NCI-H187 (cell line): ENCODE measurements around the gene UBE2R2.
"Not testable (repeated sequence)": the region's sequence is repeated elsewhere in the genome, so short reads cannot be mapped to it uniquely, and the experiment has no call there.

Experiments
- DNase-seq, 2 experiments: peaks; one replicate each; lab custom pipeline; 2025; lab: John Stamatoyannopoulos, UW

The UBE2R2 gene

DNA sequence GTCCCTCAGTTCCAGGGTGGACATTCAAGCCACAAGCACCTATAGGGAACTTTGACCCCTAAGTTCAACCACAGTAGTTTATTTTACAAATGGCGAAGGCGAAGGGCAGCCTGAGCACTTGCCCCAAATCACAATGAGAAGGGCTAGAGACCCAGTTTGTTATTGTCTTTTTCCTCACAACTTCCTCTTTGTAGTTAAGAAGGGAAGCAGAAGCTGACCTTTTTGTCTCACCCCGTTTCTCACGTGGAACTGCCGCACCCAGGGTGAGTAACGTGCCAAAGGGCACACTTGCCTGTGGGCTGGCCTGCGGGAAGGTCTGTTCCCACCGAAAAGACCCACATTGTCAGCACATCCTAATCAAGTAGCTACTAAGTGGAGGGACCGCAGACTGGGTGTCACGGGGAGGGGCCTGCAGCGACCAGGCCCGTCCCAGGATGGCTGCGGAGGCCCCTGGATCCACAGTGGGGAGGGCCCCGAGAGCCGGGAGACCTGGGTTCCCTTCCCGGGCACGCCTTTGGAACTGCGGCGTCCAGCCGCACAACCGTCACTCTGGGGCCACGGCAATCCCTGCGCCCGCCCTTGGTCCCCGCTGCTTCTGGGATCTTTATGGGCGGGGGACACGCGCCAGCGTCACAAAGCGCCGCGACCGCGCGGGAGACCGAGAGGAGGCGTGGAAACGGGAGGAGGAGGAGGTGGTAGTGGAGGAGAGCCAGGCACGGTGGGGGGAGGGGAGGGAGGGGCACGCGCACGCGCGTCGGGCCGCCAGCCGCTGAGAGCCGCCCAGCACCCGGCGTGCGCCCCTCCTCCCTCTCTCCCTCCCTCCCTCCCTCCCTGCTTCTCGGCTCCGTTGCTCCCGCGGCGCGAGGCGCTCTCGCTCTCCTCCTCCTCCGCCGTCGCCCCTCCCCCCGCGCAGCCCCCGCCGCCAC, at the start of gene UBE2R2:
Gene UBE2R2 (plus strand): TSS at position 834 of the 926 bp plus-strand sequence. CDS start 598 bp downstream, outside the sequence.
- peak; percentile 73 to 76 for DNase-seq

DNA sequence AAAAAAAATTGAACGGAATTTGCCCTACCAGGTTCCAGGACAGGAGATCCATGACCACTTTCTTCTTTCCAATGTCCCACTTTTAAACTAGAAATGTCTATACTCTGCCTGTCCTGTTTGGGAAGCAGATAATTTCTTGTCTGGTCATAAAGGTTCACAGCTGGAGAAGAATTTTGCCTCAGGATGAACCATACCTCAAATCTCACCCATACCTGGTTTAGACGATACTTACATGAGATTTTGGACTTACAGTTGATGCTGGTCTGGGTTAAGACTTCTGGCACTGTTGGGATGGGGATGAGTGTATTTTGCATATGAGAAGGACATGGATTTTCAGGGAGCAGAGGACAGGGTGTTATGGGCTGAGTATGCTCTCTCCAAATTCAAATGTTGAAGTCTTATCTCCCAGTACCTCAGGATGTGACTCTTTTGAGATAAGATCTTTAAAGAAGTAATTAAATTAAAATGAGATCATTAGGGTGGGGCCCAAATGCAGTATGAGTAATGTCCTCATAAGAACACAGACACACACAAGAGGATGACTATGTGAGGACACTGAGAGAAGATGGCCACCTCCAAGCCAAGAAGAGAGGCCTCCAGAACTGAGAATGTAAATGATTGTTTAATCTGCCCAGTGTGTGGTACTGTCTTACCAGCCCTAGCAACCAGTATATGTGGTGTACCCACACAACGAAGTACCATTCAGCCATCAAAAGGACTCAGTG, 46.6 kb upstream of the UBE2R2 start:
- DNase-seq, result not testable (repeated sequence)

GRCh38 chr9:33773135-33773534, 43.8 kb upstream of the UBE2R2 start:
- DNase-seq, result not testable (repeated sequence)

DNA sequence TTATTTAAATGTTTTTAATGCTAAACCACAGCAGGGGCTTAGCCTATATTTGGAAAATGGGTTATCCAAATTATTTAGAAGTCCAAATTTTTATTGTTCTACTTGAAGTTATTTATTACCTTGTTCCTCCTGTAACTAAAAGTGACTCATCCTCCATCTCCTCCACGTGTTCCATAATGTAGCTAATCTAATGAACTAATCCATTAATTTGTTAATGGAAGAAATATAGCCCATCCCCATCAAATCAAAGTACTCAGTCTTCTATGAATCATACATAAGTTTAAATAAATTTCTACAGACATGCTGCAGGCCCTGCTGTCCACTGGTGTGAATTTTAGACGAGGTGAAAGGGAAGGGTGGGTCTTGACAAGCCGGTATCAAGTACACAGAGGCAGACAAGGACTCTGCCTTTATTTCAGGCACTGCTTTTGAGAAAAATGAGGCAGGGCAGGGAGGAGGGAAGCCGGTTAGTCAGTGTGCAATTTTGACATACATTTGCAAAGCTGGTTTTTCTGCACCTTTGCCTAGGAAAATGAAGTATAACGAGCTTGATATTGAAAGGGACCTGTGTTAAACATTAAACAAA, 42.8 kb upstream of the UBE2R2 start:
- not testable (repeated sequence) for DNase-seq

DNA sequence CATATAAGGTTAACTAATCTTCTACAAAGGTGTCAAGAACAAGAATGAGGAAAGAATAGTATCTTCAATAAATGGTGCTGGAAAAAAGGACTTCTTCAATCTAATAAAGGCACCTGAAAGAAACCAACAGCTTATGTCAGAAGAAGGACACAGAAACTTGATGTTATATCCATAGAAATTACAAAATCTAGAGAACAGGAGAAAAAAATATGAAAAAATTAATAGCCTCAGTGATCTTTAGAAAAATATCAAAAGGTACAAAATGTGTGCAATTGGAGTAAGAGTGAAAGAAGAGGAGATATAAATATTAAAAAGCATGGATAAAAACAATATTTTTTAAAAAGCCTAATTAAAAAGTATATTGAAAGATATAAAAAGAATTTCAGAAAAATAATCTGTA, 40.4 kb upstream of the UBE2R2 start:
- no peak for DNase-seq

DNA sequence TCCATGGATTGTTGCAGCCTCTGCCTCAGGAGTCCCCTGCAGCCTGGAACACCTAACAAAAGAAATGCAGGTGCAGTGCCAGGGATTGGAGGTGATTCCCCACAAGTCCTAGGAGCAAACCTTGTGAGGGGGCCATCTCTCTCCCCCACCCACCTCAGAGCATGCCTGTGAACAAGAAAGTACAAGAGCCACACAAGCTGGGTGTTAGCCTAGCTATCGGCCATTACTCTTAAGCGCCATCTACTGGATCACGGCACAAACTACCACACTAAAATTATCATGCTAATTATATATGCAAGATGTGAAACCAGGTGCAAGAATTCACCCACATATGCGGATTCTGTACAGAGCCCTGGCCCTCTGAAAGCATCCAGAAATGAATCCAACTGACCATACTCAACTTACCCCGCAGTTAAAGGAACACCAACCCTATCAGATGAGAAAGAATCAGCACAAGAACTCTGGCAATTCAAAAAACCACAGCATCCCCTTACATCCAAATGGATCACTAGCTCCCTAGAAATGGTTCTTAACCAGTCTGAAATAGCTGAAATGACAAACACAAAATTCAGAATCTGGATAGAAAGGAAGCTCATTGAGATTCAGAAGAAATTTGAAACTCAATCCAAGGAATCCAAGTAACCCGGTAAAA, 38.1 kb upstream of the UBE2R2 start:
- peak in 1 of 2 experiments; percentile 4 for DNase-seq

GRCh38 chr9:33780276-33780675, 36.7 kb upstream of the UBE2R2 start:
- peak in 1 of 2 experiments; percentile 12 for DNase-seq

DNA sequence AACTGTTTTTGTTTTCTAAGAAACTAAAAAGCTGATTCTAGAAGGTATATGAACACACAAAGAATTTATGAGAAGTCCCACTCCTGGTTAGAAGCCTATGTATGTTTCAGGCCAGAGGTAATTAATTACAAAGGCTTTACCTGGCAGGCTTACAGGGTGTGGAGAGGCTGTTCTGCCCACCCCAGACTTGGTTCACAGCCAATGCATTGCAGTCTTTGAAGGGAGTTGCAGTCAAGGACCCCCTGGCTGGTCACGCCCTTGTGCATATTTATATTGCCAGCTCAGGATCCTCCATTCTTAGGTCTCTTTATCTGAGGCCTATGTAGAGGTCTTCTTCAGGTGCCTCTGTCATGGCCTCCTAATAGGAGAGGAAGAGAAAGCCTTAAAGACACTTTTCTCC, 35.2 kb upstream of the UBE2R2 start:
- DNase-seq, result no peak

DNA sequence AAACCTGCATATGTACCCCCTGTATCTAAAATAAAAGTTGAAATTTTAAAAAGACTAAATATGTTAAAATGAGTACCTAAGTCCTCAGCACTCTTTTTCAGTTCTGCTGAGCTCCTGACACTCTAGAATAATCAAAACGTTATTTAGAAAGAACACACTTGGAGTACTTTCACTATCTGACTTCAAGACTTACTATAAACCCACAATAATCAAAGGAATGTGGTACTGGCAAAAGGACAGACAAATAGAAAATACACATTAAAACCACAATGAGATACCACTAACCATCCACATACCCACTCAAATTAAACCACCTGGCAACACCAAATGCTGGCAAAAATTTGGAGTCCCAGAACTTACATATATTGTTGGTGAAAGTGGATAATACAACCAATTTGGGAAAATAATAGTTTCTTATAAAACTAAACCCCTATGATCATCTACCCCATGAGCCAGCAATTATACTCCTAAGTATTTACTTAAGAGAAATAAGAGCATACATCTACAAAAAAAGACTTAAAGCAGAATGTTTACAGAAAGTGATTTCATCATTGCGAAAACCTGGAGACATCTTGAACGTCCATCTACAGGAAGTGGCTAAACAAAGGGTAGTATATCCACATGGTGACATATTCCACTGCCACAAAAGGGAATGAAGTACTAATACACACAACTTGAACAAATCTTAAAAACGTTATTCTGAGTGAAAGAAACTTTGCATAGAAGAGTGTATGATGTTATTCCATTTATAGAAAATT, 34.4 kb upstream of the UBE2R2 start:
- no peak for DNase-seq

DNA sequence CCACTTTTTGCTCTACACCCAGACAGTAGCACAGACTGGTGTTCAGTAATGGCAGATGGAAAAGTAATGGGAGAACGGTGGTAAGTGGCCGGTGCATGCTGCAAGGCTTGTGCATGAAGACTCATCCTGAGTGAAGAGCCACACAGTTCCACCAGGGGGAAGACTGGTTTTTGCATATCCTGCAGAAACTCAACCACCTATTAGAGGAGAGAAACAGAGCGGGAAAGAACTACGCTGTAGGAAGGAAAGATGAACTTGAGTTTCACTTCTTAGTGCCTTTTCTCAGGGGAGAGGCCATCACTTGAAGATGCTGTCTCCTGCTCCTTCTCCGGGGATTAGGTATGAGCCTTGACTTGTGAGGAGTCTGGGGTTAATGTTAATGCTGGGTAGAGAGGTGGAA, 31.0 kb upstream of the UBE2R2 start:
- DNase-seq, result no peak

- DNase-seq, result no peak
Measured at GRCh38 chr9:33786681-33787080, 30.3 kb upstream of the UBE2R2 start.

- DNase-seq, result no peak
Measured at GRCh38 chr9:33787839-33788238, 29.1 kb upstream of the UBE2R2 start.

DNA sequence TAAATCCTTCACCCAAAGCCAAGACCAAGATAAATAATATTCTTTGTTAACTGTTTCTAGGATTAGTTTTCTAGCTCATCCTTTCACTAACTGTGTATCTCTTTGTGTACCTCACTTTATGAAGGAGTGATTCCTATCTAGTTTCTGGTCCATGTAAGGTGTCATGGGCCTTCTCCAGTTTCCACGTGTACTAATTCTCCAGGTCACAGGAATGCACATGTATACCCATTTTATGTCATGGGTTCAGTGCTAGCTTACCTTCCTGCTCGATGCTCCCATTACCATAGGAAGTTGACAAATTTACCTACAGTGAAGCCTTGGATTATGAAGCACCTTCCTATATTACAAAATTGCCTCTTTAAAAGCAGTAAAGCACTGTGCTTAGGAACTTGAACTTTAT, 27.5 kb upstream of the UBE2R2 start:
- DNase-seq, result not testable (repeated sequence)

DNA sequence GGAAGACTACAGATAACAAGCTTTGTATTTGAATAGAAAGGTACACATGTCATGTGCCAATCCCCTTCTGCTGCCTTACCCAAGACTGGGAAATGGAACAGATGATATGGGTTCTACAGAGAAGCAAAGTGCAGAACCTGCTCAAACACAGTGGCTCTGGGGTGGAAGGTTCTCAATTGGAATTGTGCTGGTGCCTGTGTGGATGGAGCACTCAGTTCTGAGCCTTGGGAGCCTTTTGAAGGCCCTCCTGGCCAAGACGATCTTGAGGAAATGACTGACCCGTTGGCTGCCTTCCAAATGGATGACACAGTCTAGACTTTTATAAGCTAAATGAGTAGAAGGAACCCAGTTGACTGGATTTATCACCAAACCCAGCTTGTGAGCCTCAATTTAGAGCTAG, 25.8 kb upstream of the UBE2R2 start:
- DNase-seq, result no peak

- not testable (repeated sequence) for DNase-seq
Measured at GRCh38 chr9:33793496-33793895, 23.5 kb upstream of the UBE2R2 start.

DNA sequence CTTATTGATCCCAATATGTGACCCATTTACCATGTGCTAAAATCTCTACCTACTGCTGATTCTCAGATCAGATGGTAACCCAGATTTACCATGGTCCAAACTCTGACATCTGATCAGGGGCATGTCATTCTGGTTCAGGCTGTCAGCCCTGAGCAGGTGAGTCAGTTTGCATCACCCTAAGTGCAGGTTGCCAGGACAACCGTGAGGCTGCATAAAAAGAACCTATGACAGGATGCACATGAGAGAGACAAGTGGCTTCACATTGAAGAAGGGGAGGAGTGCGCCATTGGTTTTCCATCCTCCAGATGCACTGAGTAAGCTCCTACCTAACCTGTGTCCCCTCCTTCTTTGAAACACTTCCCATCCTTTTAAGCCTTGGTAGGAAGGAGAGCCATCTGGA, 22.4 kb upstream of the UBE2R2 start:
- DNase-seq, result peak; percentile 37 to 45

GRCh38 chr9:33795281-33795680, 21.7 kb upstream of the UBE2R2 start, which contains the start of gene PRSS3:
PRSS3 (plus strand) TSS chr9:33795561; CDS start chr9:33795574, 13 bp downstream.
- no peak for DNase-seq

DNA sequence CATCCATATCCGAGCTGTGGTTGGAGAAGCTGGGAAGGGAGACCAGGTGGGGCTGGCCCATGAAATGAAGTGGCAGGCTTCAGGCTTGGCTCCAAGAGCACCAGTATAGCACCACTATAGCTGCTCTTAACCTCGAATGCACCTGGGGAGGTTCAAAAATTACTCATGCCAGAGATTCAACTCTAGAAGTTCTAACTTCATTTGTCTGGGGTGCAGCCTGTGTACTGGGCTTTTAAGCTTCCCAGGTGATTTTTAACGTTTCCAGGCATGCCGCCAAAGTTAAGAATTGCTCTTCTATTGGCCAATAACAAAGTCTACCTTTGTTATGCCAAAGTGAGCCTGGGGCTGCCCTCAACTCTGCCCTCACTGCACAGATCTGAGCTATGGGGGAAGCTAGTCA, 21.1 kb upstream of the UBE2R2 start:
- peak; percentile 36 to 38 for DNase-seq

DNA sequence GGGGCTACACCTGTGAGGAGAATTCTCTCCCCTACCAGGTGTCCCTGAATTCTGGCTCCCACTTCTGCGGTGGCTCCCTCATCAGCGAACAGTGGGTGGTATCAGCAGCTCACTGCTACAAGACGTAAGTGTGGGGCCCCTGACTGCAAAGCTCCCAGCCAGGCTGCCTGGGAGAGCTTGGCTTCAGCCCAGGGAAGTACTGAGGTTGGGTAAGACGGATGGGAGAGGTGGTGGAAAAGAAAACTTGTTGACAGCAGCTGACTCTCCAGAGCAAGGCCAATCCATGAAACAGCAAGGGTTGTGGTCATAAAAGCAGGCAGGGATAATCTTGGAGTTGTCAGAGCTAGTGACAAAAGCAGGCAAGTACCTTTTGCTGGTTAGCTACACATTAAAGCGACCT, 20.3 kb upstream of the UBE2R2 start:
- not testable (repeated sequence) for DNase-seq

- no peak for DNase-seq
Measured at GRCh38 chr9:33797837-33798236, 19.1 kb upstream of the UBE2R2 start.

DNA sequence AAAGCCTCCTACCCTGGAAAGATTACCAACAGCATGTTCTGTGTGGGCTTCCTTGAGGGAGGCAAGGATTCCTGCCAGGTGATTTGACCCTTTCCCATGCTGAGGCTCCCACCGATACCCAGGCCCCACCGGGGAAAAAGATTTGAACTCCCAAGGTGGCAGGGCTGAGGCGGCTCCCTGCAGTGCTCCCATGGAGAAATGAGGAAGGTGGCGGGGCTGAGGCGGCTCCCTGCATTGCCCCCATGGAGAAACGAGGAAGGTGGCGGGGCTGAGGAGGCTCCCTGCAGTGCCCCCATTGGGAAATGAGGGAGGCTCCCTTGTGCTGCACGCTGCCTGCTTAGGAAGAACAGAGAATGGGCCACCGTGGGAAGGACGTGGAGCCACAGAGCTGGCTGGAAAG, 18.4 kb upstream of the UBE2R2 start:
- no peak for DNase-seq
